IPS-11a (cell line): ENCODE results near the gene UCP3.

Source experiments
- H3K4me3 ChIP-seq: one replicate; pipeline ENCODE4 v1.5.1; 2013; ENCODE audit warnings: low read depth, low read length, control low read depth

The UCP3 gene, protein sequence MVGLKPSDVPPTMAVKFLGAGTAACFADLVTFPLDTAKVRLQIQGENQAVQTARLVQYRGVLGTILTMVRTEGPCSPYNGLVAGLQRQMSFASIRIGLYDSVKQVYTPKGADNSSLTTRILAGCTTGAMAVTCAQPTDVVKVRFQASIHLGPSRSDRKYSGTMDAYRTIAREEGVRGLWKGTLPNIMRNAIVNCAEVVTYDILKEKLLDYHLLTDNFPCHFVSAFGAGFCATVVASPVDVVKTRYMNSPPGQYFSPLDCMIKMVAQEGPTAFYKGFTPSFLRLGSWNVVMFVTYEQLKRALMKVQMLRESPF

DNA sequence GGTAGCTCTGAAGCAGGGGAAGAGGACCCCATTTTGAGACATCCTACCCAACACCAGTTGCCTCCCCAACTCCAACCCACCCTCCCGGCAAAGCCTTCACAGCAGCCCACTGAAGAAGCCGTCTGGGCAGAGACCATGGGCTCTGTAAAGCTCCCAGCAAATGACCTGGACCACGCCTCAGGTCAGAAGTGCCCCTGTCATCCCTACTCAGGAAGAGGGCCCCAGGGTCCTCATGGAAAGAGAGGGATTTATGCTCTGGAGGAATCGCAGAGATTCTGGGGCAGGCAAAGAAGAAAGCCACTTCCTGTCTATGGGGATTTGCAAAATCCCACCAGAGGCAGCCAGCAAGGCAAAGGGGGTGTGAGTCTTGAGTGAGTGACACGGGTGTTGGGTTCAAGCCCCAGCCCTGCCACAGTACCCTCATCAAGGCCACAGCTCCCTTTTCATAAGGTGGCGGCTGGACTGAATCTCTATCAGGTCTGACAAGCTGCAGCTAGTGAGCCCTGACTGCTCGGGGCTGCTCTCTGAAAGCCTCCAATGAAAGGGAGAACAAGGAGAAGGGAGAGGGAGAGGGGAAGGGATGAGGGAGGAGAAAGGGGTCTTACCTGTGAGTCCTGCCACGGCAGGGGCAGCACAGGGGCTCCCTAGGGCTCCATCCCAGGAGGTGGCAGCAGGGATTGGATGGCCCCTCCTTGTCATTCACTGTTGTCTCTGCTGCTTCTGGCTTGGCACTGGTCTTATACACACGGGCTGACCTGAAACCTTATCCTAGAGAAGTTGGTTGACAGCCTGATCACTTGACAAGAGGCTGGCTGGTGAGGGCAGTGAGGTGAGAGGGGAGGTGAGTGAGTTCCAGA lies at the start of gene UCP3:
TSS of gene UCP3 (minus strand) at position 713 of the 857 bp plus-strand sequence. CDS start 2,043 bp downstream, outside the sequence.
- H3K4me3 ChIP-seq = no peak within 1 kb of the TSS

- no peak overlapping the region for H3K4me3 ChIP-seq
Observed at GRCh38 chr11:74057249-74058151, 48.6 kb upstream of the UCP3 start.

DNA sequence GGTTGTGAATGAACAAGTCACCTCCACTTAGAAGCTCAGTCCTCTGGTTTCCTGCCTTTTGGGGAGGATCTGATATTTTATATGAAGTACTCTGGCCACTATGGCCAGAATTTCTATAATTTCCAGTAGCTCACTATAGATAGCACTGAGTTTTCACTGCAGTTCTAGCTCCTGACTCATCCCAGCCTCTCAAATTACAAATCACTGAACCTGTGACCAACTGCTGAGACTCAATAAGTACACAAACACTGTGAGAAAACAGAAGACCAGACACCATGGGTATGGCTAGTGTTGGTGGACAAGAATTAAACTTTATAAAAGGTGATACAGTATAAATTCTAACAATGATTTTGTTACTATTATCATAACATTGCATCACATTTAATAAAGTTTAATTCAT lies 47.1 kb upstream of the UCP3 start:
- no peak overlapping the region for H3K4me3 ChIP-seq

- no peak overlapping the region for H3K4me3 ChIP-seq
Observed at GRCh38 chr11:74050465-74050864, 41.6 kb upstream of the UCP3 start.

GRCh38 chr11:74048993-74049392 lies 40.1 kb upstream of the UCP3 start:
- H3K4me3 ChIP-seq = no peak overlapping the region

DNA sequence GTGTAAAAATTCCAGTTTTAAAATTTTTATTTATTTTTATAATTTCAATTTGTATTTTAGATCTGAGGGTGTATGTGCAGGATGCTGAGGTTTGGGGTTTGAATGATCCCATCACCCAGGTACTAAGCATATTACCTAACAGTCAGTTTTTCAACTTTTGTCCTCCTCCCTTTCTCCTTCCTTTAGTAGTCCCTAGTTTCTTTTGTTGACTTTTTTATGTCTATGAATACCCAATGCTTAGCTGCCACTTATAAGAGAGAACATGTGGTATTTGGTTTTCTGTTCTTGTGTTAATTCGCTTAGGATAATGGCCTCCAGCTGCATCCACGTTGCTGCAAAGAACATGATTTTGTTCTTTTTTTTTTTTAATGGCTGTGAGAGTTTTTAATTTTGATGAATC lies 35.7 kb upstream of the UCP3 start:
- H3K4me3 ChIP-seq = no peak overlapping the region

DNA sequence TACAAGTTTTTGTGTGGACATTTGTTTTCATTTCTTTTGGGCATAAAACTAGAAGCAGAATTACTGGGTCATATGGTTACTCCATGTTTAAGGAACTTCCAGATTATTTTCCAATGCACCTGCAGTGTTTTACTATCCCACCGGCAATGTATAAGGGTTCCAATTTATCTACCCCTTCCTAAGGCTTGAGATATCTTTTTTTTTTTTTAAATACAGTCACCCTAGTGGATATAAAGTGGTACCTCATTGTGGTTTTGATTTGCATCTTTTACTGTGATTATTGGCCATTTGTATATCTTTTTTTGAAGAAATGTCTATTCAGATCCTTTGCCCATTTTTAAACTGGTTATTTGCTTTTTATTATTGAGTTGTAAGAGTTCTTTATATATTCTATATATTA lies 34.6 kb upstream of the UCP3 start:
- H3K4me3 ChIP-seq = no peak overlapping the region

DNA sequence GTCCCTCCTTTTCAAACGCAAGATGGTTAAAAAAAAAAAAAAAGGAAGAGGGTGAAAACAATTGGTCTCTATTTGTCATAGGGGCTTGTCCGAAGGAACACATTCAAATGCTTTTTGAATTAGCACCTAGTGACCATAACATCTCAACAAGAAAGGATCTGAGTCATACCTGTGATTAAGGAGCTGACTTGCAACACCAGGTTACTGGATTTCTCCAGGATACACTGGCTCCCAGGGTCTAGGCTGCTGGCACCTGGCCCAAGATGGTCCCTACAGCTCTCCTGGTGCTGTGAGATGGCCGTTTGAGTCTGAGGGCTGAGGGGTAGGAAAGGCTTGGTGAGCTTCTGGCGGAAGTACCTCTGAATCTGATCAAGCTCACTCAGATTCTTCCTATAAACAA lies 28.4 kb upstream of the UCP3 start:
- H3K4me3 ChIP-seq = no peak overlapping the region

GRCh38 chr11:74035264-74035663 lies 26.4 kb upstream of the UCP3 start:
- H3K4me3 ChIP-seq = no peak overlapping the region

DNA sequence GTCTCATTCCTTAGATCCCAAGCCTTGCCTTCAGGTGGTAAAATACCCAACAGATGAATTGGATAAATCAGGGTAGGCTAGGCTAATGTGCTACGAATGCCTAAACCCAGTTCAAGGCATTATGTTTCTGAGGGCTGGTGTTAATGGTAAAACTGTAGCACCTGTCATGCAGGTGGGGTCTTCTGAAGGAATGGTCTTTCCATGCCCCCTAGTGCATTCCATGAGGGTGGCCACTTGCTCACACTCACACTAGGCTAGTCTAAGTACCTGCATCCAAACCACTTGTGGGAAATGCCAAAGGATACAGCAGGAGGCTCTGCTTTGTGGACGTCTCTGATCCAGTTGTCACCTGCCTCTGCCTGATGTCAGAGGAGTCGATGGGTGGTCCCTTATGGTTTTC lies 24.2 kb upstream of the UCP3 start:
- H3K4me3 ChIP-seq = no peak overlapping the region

- H3K4me3 ChIP-seq = no peak overlapping the region
Observed at GRCh38 chr11:74030723-74031676, 22.1 kb upstream of the UCP3 start.

- H3K4me3 ChIP-seq = no peak overlapping the region
Observed at GRCh38 chr11:74025467-74026166, 16.7 kb upstream of the UCP3 start.

- no peak overlapping the region for H3K4me3 ChIP-seq
Observed at GRCh38 chr11:74024261-74025029, 15.6 kb upstream of the UCP3 start.

- H3K4me3 ChIP-seq = no peak overlapping the region
Observed at GRCh38 chr11:74023276-74023675, 14.4 kb upstream of the UCP3 start.

GRCh38 chr11:74022546-74022945 lies 13.7 kb upstream of the UCP3 start:
- H3K4me3 ChIP-seq = no peak overlapping the region

GRCh38 chr11:74021998-74022397 lies 13.1 kb upstream of the UCP3 start:
- H3K4me3 ChIP-seq = no peak overlapping the region

- H3K4me3 ChIP-seq = no peak overlapping the region
Observed at GRCh38 chr11:74020539-74020938, 11.7 kb upstream of the UCP3 start.

DNA sequence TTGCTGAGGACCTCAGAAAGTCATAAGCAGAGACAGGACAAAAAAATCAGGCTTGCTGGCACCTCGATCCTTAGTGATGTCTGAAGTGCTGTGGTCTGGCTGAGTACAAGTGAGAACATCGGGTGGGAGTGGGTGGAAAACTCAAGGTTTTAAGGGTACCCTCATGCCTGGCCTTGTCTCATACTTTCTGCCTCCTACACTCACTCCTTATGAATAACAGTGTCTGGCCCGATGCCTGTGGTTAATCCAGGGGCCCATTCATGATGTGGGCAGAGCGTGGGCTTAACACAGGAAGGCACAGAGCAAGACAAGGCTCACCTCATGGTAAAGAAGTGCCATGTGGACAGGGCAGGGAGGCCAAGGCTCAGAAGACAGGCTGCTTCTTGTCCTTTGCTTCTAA lies 11.0 kb upstream of the UCP3 start:
- H3K4me3 ChIP-seq = no peak overlapping the region
